Fibroblast of the aortic adventitia (primary cell): Measurements from ENCODE around the gene KIF15. TPM values are rescaled to one million over a fixed set of nuclear protein-coding genes. Genes with fewer than 3 reads are reported as not detected.

Experiments used
- DNase-seq: peaks from one replicate; pipeline ENCODE4 v3.0.0-alpha.2; 2010; ENCODE audit warnings: low read depth
- H3K4me3 ChIP-seq: 2 replicates; pipeline ENCODE4 v1.5.1; 2011; ENCODE audit warnings: low read depth, mild to moderate bottlenecking, control low read depth, low read length, moderate library complexity
- CTCF ChIP-seq: IDR thresholded peaks from 2 replicates; pipeline ENCODE4 v1.5.1; 2011; ENCODE audit warnings: mild to moderate bottlenecking, low read length, control low read depth, inconsistent platforms; ENCODE audit not compliant: insufficient read depth
- total RNA-seq: library from RNA; depleted of rRNA; stranded (reverse); fragments of >200 nt; gene quantifications from 2 replicates; pipeline ENCODE4 v1.2.3, GENCODE V29; 2012; ENCODE audit warnings: low replicate concordance

Gene KIF15
- total RNA-seq, 1 donor, result 17.1 TPM

- DNase-seq, result no peak
- H3K4me3 ChIP-seq, result no peak overlapping the region
- TF ChIP-seq CTCF, result no peak
Measured at GRCh38 chr3:44827196-44827595, 65.6 kb downstream of the KIF15 start.

DNA sequence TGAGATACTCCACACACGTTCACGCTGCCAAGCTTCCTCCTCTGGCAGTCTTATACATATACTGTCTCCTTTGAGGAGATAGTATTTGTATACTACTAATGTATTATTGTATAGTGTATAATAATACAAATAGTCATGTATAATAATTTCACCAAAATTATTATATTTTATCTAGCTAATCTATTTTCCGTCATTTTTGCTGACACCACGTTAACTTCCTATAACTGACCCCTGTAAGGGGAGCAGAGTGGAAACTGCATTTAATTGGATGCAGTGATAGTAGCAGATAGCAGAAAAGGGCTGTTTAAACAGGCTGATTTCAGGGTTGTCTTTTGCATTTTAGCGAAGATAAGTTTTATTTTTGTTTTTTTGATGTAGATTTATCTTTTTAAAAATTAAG is 69.6 kb downstream of the KIF15 start:
- no peak for DNase-seq
- no peak overlapping the region for H3K4me3 ChIP-seq
- TF ChIP-seq CTCF, result no peak

- no peak for DNase-seq
- H3K4me3 ChIP-seq, result no peak overlapping the region
- TF ChIP-seq CTCF, result no peak
Measured at GRCh38 chr3:44832032-44832431, 70.4 kb downstream of the KIF15 start.

DNA sequence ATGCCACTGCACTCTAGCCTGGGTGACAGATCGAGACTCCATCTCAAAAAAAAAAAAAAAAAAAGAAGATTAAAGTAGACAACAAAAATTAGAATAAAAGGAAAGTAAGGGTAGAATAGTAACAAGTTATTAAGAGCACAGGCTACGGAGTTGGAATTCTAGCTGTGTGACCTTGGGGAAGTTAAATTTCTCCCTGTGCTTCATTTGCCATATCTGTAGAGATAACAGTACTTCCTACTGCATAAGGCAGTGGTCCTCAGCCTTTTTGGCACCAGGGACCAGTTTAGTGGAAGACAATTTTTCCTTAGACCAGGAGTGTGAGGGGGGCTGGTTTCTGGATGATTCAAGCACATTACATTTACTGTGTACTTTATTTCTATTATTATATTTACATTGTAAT is 71.4 kb downstream of the KIF15 start:
- no peak overlapping the region for H3K4me3 ChIP-seq
- TF ChIP-seq CTCF, result no peak
- DNase-seq, result no peak

DNA sequence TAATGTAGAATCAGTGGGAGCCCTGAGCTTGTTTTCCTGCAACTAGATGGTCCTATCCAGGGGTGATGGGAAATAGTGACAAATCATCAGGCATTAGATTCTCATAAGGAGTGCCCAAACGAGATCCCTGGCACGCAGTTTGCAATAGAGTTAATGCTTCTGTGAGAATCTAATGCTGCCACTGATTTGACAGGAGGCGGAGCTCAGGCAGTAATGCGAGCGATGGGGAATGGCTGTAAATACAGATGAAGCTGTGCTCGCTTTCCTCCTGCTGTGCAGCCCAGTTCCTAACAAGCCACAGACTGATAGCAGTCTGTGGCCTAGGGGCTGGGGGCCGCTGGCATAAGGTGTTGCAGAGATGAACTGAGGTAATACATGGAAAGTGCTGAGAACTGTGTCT is 71.8 kb downstream of the KIF15 start:
- H3K4me3 ChIP-seq, result no peak overlapping the region
- no peak for TF ChIP-seq CTCF
- no peak for DNase-seq

GRCh38 chr3:44835684-44836083 is 74.1 kb downstream of the KIF15 start:
- no peak overlapping the region for H3K4me3 ChIP-seq
- no peak for TF ChIP-seq CTCF
- no peak for DNase-seq

DNA sequence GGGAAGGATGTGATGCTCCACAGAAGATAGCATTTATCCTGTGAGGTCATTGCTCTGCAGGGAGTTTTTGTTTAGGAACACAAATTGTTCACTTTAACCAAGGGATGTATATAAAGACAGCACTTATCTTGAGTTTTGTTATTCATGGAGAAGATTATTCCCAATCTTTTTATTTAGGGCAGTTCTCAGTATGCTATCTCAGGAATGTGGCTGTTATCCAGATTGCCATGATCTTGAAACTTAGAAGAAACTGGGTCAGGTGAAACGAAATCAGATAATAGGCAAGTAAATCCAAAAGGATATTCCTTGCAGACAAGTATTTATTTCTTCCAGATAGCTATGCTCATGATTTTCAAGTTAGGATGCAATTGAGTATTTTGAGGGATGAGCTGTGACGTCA is 80.8 kb downstream of the KIF15 start:
- no peak overlapping the region for H3K4me3 ChIP-seq
- DNase-seq, result peak; percentile 25
- TF ChIP-seq CTCF, result no peak
